Measurements from ENCODE around the gene TGM3.

Gene TGM3

DNA sequence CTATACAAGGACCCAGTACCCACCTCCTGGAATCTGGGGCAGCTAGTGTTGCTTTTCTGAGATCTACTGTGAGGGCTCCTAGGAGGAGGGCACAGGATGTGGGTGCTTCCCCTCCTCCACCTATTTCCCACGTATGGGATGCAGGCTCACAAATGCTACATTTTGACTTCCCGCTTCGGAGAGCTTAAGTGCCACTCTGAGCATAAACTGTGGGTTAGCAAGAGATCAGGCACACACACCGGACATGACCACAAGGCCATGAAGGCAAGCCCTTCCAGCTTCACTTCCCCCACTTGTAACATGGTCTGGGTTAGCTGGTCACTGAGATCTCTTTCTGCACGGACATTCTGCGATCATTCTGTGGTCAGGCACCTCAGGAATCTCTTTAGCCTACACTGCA, 15.7 kb upstream of the TGM3 start:
- Histone ChIP-seq H3K27ac (ENCODE audit: extremely low read depth, low read depth, low read length) (no peak overlapping the region), H3K4me1 (ENCODE audit: control insufficient read depth, insufficient read depth, low read length) (no peaks in the 10 kb centered on the region), H3K9me3 (ENCODE audit: control insufficient read depth, insufficient read depth, low read depth, low read length) (no peaks in the 10 kb centered on the region), H3K4me3 (ENCODE audit: low read depth, low read length) (no peak overlapping the region), H3K36me3 (ENCODE audit: control insufficient read depth in 2 of 2, insufficient read depth in 1 of 2, low read length in 2 of 2) (no peaks in the 10 kb centered on the region)
- ChIA-PET CTCF (interaction anchor here (0.6 to 1.1 kb wide), 3 partner anchors 273 to 472 kb away, joined by 3 to 4 read pairs (median 3); no protein-coding TSS in a partner anchor), POLR2A (interaction anchor here (0.6 kb wide), 1 partner anchor 202 kb away, joined by 3 read pairs; no protein-coding TSS in a partner anchor)
- no peak for TF ChIP-seq ZFP3 (tag by site-specific recombination; IDR thresholded peaks at IDR 0.05; ENCODE audit: low read depth)

DNA sequence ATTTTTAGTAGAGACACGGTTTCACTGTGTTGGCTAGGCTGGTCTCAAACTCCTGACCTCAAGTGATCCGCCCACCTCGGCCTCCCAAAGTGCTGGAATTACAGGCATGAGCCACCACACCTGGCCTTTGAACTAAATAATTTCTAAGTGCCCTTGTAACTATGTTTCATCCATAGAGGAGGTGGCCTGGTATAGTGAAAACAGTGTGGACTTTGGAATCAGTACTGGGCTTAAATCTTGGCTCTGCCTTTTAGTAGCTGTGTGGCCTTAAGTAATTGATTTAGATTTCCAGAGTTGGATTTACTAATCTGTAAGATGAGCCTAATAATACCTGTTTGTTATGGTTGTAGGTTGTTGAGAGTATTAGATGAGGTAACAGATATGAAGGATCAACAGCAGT, 14.2 kb upstream of the TGM3 start:
- Histone ChIP-seq H3K27ac (ENCODE audit: extremely low read depth, low read depth, low read length) (no peak overlapping the region), H3K9me3 (ENCODE audit: control insufficient read depth, insufficient read depth, low read depth, low read length) (no peaks in the 10 kb centered on the region), H3K4me1 (ENCODE audit: control insufficient read depth, insufficient read depth, low read length) (no peaks in the 10 kb centered on the region), H3K4me3 (ENCODE audit: low read depth, low read length) (no peak overlapping the region), H3K36me3 (ENCODE audit: control insufficient read depth in 2 of 2, insufficient read depth in 1 of 2, low read length in 2 of 2) (no peaks in the 10 kb centered on the region)
- TF ChIP-seq ZNF324 (tag by site-specific recombination; IDR thresholded peaks at IDR 0.05): no peak
- no peak for TF ChIP-seq ZNF24 (tag by site-specific recombination; IDR thresholded peaks at IDR 0.05)
- no peak for TF ChIP-seq ZNF571 (tag by site-specific recombination; IDR thresholded peaks at IDR 0.05)
- TF ChIP-seq ZNF560 (tag by site-specific recombination; IDR thresholded peaks at IDR 0.05; ENCODE audit: borderline replicate concordance): no peak
- TF ChIP-seq HOXC10 (CRISPR knock-in tag; IDR thresholded peaks at IDR 0.05): no peak
- TF ChIP-seq ZNF792 (tag by site-specific recombination; IDR thresholded peaks at IDR 0.05): no peak
- no peak for TF ChIP-seq ZNF548 (tag by site-specific recombination; IDR thresholded peaks at IDR 0.05)
- TF ChIP-seq GLI4 (tag by site-specific recombination; IDR thresholded peaks at IDR 0.05): no peak
- no peak for TF ChIP-seq ZNF514 (tag by site-specific recombination; IDR thresholded peaks at IDR 0.05)
- TF ChIP-seq, protein P1, sequence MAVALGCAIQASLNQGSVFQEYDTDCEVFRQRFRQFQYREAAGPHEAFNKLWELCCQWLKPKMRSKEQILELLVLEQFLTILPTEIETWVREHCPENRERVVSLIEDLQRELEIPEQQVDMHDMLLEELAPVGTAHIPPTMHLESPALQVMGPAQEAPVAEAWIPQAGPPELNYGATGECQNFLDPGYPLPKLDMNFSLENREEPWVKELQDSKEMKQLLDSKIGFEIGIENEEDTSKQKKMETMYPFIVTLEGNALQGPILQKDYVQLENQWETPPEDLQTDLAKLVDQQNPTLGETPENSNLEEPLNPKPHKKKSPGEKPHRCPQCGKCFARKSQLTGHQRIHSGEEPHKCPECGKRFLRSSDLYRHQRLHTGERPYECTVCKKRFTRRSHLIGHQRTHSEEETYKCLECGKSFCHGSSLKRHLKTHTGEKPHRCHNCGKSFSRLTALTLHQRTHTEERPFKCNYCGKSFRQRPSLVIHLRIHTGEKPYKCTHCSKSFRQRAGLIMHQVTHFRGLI (tag by site-specific recombination; IDR thresholded peaks at IDR 0.05): no peak
- TF ChIP-seq ZNF677 (tag by site-specific recombination; IDR thresholded peaks at IDR 0.05): no peak
- TF ChIP-seq ZBTB8A (tag by site-specific recombination; IDR thresholded peaks at IDR 0.05): no peak
- TF ChIP-seq, protein P2, sequence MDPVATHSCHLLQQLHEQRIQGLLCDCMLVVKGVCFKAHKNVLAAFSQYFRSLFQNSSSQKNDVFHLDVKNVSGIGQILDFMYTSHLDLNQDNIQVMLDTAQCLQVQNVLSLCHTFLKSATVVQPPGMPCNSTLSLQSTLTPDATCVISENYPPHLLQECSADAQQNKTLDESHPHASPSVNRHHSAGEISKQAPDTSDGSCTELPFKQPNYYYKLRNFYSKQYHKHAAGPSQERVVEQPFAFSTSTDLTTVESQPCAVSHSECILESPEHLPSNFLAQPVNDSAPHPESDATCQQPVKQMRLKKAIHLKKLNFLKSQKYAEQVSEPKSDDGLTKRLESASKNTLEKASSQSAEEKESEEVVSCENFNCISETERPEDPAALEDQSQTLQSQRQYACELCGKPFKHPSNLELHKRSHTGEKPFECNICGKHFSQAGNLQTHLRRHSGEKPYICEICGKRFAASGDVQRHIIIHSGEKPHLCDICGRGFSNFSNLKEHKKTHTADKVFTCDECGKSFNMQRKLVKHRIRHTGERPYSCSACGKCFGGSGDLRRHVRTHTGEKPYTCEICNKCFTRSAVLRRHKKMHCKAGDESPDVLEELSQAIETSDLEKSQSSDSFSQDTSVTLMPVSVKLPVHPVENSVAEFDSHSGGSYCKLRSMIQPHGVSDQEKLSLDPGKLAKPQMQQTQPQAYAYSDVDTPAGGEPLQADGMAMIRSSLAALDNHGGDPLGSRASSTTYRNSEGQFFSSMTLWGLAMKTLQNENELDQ (tag by site-specific recombination; IDR thresholded peaks at IDR 0.05; ENCODE audit: low read depth): no peak
- TF ChIP-seq ZNF391 (tag by site-specific recombination; IDR thresholded peaks at IDR 0.05; ENCODE audit: borderline replicate concordance, low read depth): no peak
- no peak for TF ChIP-seq ZNF629 (tag by site-specific recombination; IDR thresholded peaks at IDR 0.05)
- TF ChIP-seq, protein P3, sequence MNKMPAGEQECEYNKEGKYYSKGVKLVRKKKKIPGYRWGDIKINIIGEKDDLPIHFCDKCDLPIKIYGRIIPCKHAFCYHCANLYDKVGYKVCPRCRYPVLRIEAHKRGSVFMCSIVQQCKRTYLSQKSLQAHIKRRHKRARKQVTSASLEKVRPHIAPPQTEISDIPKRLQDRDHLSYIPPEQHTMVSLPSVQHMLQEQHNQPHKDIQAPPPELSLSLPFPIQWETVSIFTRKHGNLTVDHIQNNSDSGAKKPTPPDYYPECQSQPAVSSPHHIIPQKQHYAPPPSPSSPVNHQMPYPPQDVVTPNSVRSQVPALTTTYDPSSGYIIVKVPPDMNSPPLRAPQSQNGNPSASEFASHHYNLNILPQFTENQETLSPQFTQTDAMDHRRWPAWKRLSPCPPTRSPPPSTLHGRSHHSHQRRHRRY (tag by site-specific recombination; IDR thresholded peaks at IDR 0.05): no peak
- TF ChIP-seq, protein P4, sequence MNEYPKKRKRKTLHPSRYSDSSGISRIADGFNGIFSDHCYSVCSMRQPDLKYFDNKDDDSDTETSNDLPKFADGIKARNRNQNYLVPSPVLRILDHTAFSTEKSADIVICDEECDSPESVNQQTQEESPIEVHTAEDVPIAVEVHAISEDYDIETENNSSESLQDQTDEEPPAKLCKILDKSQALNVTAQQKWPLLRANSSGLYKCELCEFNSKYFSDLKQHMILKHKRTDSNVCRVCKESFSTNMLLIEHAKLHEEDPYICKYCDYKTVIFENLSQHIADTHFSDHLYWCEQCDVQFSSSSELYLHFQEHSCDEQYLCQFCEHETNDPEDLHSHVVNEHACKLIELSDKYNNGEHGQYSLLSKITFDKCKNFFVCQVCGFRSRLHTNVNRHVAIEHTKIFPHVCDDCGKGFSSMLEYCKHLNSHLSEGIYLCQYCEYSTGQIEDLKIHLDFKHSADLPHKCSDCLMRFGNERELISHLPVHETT (tag by site-specific recombination; IDR thresholded peaks at IDR 0.05): no peak
- TF ChIP-seq, protein P5, sequence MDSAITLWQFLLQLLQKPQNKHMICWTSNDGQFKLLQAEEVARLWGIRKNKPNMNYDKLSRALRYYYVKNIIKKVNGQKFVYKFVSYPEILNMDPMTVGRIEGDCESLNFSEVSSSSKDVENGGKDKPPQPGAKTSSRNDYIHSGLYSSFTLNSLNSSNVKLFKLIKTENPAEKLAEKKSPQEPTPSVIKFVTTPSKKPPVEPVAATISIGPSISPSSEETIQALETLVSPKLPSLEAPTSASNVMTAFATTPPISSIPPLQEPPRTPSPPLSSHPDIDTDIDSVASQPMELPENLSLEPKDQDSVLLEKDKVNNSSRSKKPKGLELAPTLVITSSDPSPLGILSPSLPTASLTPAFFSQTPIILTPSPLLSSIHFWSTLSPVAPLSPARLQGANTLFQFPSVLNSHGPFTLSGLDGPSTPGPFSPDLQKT (IDR thresholded peaks at IDR 0.05; ENCODE audit: borderline replicate concordance, low read depth, low read length): no peak
- TF ChIP-seq, protein P6, sequence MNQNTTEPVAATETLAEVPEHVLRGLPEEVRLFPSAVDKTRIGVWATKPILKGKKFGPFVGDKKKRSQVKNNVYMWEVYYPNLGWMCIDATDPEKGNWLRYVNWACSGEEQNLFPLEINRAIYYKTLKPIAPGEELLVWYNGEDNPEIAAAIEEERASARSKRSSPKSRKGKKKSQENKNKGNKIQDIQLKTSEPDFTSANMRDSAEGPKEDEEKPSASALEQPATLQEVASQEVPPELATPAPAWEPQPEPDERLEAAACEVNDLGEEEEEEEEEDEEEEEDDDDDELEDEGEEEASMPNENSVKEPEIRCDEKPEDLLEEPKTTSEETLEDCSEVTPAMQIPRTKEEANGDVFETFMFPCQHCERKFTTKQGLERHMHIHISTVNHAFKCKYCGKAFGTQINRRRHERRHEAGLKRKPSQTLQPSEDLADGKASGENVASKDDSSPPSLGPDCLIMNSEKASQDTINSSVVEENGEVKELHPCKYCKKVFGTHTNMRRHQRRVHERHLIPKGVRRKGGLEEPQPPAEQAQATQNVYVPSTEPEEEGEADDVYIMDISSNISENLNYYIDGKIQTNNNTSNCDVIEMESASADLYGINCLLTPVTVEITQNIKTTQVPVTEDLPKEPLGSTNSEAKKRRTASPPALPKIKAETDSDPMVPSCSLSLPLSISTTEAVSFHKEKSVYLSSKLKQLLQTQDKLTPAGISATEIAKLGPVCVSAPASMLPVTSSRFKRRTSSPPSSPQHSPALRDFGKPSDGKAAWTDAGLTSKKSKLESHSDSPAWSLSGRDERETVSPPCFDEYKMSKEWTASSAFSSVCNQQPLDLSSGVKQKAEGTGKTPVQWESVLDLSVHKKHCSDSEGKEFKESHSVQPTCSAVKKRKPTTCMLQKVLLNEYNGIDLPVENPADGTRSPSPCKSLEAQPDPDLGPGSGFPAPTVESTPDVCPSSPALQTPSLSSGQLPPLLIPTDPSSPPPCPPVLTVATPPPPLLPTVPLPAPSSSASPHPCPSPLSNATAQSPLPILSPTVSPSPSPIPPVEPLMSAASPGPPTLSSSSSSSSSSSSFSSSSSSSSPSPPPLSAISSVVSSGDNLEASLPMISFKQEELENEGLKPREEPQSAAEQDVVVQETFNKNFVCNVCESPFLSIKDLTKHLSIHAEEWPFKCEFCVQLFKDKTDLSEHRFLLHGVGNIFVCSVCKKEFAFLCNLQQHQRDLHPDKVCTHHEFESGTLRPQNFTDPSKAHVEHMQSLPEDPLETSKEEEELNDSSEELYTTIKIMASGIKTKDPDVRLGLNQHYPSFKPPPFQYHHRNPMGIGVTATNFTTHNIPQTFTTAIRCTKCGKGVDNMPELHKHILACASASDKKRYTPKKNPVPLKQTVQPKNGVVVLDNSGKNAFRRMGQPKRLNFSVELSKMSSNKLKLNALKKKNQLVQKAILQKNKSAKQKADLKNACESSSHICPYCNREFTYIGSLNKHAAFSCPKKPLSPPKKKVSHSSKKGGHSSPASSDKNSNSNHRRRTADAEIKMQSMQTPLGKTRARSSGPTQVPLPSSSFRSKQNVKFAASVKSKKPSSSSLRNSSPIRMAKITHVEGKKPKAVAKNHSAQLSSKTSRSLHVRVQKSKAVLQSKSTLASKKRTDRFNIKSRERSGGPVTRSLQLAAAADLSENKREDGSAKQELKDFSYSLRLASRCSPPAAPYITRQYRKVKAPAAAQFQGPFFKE (tag by site-specific recombination; IDR thresholded peaks at IDR 0.05; ENCODE audit: borderline replicate concordance): no peak
- CTCF ChIA-PET: no interaction called here
- POLR2A ChIA-PET: no interaction called here

Measured in HEK293 (cell line).